Superior temporal gyrus (tissue), 1 donor: ENCODE results near the gene F3.

Source experiments
- DNase-seq: peaks from one replicate; pipeline ENCODE4 v3.0.0-alpha.2; 2016; ENCODE audit errors: extremely low spot score

Gene F3

DNA sequence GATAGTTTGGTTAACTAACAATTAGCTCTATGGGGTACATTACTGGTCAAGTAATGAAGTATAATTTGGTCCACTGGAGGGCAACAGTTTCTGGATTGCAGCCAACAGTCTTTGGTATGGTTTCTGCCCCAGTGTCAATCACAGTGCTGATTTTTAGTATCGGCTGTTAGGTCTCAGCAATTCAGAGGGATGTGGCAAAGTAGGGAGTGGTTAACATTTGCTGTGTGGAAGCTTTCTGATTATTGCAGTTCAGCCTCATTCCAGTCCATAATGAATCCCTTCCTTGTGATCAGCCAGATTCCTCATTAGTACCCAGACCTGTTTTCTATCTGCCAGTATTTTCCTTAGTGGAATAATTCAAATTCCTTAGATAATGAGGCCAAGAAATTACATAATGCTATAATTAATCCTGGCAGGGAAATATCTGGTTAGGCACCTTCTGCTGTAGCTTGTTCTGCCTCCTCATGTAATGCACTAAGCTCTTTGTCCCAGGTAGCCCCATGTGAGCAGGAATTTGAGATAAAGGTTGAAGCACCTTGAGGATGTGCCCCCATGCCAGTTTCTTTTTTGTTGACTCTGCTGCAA is 14.0 kb downstream of the F3 start:
- no peak for DNase-seq

DNA sequence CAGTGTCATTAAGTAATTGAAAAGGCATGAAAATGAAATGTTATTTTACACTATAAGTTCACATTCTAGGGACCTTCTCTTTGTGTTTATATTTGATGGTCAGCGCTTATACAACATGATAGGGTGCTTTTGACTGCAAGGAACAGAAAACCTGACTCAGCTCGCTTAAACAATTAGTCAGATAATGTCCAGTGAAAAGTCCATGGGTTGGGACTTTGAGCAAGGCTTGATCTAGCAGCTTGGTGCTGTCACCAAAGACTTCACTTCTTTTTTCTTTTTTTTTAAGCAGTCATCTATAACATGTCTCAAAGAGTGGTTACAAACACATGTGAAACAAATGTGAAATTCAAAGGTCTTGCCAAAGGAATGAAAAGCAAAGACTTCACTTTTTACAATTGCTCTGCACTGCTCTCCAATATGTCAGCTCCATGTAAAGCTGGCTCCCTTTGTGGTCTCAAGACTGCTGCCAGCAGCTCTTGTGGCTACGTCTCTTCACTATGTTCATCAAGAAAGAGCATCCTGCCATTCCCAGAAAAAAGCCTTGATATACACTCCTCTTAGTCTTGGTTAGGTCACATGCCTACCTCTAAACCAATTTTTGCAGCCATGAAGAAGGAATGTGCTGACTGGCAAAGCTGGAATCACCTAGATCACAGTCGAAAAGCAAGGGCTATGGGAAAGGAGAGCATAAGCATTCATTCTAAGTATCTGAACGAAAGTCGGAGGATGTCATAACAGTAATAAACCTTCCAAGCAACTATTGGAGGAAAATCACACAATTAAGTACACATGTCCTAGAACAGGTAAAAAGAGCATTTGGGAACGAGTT is 15.2 kb downstream of the F3 start:
- DNase-seq: no peak

DNA sequence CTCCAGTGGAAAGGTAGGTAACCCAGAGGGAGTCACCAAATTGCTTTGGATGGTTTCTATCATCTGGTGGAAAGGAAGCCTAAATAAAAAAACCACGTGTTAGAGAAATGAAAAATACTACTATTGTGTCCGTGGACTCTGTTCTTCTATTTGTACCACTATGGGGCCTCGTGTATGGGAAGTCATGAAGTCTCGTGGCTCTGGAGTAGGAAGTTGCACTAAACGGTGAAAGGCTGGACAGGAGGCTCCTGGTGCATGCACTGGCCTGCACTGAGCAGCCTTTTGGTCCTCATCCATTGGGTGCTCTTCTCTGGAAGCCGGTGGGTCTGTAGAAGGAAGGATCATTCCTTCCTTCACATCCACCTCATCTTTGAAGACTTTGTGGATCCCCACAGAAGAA is 17.0 kb downstream of the F3 start:
- DNase-seq: no peak

DNA sequence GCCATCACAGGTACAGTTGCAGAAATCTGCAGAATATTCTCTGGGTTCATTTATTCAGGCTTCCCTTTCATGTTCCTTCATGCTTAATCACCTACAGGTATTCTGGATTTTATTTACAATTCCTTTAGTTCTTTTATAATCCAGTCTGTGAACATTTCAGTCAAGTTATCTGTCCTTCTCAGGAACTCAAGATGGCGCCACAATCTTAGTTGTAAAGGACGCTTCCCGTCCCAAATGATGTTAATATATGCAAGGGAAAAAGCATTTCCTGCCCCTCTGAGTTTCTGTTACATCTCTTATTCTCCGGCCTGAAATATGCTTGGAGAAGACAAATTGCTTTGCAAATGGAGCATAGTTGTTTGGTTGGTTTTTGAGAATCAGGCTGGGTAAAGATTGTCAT is 19.3 kb downstream of the F3 start:
- peak; percentile 73 for DNase-seq

DNA sequence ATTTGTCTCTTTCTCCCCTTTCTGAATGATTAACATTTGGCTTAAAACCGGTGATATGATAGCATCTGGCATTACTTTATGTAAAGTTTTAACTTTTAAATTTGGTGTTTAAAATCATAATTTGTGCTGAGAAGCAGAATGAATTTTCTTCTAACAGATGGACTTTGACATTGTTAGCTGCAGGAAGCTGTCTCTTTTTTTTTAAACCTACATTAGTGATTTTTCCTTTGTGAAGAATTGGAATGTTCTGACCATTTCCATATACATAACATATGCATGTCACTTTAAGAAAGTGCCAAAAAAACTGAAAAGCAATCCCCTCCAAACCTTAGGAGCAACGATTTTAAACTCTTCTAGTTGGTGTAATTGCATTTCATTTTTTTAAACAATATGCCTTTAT is 22.2 kb downstream of the F3 start:
- DNase-seq: no peak

DNA sequence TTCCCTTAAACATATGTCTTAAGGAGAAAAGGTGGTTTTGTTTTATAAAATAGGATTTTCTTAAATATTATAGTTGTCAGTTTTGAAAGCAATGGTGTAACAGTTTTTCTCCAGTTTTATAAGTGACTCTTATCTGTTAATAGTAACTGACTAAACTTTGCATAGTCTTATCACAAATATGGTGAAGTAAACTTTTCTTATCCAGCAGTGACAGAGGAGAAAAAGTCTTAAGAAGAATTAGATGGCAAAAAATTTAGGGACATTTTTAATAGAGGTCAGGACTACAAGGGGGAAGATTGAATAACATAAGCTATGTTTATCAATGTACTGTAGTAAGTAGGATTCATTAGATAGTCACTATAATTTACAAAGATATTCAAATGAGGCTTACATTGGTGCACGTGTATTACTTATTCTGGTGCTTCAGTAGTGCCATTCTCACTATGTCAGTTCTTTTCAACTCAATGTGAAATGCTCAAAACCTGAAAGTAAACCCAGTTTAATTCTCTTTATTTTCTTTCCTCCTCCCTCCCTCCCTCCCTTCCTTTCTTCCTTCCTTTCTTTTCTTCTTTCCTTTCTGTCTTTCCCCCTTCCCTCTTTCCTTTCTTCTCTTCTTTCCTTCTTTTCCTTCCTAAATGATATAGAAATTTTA is 26.1 kb downstream of the F3 start:
- DNase-seq: no peak

DNA sequence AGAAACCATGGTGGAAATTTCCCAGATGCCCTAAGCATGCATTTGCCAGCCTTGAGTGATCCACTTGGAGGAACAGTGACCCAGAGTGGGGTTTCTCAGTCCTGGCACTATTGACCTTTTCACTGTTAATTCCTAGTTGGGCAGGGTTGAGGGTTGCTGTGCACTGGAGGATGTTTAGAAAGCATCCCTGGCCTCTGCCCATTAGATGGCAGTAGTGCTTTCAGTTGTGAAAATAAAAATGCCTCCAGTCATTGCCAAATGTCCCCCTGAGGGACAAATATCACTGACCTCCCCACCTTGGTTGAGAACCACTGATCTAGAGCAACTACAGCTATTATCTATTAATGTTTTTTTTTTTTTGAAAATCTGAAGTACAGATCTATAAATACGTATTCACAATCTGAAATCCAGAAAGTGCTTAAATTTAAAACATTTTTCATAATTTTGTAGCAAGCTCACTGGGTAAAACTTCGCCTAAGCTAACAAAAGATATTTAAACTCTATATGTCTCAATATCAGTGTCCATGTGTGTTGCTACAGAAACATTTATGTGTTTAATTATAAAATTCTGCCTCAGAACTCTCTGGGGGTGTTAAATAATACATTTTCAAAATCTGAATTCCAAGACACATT is 27.3 kb downstream of the F3 start:
- peak; percentile 64 for DNase-seq

DNA sequence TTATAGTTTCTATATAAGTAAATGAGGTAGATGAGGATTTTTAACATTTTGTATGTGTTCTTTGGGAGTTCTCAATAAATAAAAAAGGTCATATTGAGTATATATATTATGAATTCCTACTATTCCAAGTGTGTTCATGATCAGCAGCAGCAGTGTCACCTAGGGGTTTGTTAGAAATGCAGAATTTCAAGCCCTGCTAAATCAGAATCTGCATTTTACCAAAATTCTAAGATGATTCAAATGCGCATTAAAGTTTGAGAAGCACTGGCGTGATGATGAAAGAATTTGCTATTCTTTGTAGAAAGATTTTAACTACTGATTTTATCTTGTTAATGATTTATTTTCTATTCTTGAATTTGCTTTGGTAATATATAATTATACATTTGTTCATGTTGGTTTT is 28.7 kb downstream of the F3 start:
- DNase-seq: no peak

DNA sequence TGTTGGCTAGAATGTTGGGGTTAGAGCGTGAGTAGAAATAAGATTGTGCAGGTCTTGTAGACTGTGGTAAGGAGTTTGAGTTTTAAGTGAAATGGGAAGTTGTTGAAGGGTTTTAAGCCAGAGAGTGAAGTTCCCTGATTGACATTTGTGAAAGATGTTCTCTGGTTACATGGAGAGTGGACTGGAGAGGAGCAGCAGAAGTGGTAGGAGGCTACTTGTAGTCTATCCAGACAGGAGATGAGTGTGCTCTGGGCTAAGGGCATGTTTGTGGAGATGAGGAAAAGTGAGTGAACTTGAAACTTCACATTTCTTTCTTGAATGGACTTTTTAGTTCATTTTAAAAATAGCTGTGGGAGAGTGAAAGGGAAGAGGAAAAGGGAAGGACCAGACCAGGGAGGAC is 37.0 kb downstream of the F3 start:
- no peak for DNase-seq

DNA sequence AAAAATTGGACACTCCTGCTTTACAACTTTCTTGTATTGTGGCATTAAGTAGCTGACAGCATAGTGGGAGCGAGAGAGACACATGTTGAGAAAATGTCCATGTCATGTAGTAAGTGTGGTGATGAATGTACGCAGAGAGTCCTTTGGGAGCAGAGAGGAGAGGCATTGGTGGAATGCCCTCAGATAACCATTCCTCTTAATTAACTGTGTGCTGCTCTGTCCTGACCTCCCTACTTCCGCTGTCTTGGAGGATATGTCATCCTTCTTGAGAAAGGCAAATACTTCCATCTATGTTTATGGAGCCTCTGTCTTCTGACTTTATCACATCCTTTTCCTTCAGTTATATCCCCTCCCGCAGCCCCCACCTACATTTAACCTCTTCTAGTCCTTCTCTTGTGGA is 38.4 kb downstream of the F3 start:
- no peak for DNase-seq

DNA sequence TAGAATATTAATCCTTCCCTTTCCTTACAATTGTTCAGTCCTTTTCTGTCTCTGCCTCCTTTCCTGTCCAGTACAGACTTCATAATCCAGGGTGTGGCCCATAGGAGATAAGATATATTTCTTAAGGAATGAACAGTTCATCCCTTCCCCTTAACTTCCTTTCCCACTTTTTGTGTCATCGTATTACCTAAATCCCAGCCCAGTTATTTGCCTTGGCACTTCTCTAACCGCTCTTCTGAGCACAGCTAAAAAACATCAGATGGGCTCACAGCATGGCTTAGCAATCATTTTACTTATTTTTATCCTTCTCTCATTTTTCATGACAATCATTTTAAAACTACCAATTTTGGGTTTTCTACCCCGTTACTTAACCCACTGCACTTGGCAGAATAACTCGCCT is 39.6 kb downstream of the F3 start:
- no peak for DNase-seq

DNA sequence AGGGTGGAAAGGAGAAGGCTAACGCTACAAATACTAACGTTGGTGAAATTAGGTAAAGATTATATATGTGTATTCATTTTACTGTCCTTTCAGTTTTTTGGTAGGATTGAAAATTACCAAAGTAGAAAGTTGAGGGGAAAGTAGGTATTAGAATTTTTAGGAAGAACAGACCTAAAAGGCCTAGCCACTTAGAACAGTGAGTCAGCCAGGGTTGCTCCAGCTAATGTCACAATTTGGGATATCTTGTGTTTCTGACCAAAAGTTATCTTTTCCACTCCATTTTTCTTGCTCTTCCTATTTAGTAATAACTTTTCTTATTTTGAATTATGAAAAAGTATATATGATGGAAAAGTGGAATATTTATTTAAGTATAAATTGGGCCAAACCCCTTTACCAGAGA is 40.1 kb downstream of the F3 start:
- no peak for DNase-seq

DNA sequence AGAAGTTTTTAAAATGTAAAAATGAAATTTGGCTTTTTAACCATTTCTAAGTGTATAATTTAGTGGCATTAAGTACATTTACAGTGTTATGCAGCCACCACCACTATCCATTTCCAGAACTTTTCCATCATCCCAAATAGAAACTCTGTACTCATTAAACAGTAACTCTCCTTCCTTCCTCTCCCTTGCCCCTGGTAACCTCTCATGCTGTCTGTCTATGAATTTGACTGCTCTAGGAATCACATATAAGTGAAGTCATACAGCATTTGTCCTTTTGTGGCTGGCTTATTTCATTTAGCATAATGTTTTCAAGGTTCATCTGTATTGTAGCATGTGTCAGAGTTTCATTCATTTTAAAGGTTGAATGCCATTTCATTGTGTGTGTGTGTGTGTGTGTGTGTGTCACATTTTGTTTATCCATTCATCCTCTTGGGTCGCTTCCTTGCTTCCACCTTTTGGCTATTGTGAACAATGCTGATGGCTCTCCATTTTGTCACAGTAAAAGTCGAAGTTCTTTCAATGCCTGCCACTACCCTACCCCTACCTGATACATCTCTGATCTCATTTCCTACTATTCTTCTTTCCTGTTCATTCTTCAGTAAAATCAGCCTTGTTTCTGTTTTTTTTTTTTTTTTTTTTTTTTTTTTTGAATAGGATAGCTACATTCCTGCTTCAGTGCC is 45.3 kb downstream of the F3 start:
- no peak for DNase-seq

DNA sequence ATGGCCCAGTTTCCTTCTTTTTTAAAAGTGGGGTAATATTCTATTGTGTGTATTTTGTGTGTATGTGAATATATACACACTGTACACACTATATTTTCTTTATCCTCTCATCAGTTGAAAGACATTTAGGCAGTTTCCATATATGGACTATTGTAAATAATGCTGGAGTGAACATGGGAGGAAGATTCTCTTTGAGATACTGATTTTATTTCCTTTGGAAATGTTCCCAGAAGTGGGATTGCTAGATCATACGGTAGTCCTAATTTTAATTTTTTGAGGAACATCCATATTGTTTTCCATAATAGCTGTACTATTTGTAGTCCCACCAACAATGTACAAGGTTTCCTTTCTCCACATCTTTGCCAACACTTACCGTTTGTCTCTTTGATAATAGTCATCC is 51.0 kb downstream of the F3 start:
- no peak for DNase-seq

DNA sequence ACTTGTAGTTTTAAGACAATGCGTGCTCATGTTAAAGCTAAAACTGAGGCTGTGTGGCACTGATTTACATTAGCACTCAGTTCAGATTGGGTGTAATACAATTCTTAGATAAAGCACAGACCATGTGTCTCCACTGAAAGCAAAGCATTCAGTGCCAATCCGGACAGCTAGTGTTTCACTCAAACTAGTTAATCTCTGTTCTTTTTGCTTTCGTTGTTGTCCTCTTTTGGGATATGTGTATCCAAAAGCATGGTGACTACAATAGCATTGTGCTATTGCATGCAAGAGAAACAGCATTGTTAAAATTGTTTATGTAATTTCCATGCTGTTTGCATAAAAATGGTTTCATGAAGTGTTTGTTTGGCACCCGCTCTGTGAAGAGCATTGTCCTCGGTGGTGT is 54.6 kb downstream of the F3 start:
- DNase-seq: peak; percentile 60

DNA sequence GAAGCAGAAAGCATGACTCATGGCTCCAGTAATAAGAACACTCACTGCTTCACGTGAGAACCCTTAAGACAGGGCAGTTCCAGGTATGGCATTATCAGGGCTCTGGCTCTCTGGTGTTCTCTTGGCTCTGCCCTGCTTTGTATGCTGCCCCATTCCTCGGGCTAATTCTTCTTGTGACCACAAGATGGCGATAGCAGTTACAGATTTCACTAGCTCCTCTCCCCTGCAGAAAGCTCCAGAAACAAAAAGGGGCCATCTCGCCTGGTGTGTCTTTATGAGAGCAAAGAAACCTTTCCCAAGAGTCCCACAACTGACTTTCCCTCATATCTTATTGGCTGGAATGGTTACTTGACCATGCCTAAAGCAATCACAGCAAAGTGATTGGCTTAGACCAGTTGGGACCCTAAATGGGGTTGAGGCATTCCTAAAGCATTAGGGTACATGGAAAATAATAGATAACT is 60.1 kb downstream of the F3 start:
- peak; percentile 87 for DNase-seq

DNA sequence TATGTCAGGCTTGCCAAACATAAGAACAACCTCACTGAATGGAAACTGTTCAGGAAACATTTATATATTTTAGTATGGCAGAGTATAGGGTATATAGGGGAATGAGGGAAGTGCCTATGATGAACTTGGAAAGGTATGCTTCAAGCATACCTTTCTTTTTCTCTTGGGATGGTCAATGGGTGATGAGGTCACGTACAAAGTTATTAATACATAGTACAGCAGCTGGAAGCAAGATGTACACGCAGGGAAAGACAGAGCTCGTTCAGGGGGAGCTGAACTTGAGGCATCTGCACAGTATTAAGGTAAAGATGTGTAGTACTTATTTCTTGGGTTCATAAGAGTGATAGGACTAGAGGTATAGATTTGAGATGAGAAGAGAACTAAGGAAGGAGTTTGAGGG is 61.9 kb downstream of the F3 start:
- no peak for DNase-seq
